K562 (cell line): ENCODE data around the gene SYT7. TPM values are rescaled to one million over a fixed set of nuclear protein-coding genes. Genes with fewer than 3 reads are reported as not detected.

Experiments used
- BDP1 ChIP-seq: IDR thresholded peaks from 3 replicates; pipeline ENCODE4 v1.6.1; 2011; ENCODE audit not compliant: insufficient read length, insufficient read depth
- CBFA2T3 ChIP-seq: fragments of 450-650 bp; IDR thresholded peaks from 2 replicates; pipeline ENCODE4 v1.6.1; 2017
- ELK1 ChIP-seq: sonication (generic); formaldehyde crosslinking; IDR thresholded peaks from 2 replicates; pipeline ENCODE4 v1.8.1; 2022; ENCODE audit warnings: missing genetic modification reagents
- ETS2 ChIP-seq: IDR thresholded peaks from 2 replicates; pipeline ENCODE4 v1.6.1; 2016; ENCODE audit warnings: borderline replicate concordance, missing genetic modification characterization, mild to moderate bottlenecking, moderate library complexity, missing compliant biosample characterization; ENCODE audit not compliant: poor library complexity, severe bottlenecking
- FUS ChIP-seq: fragments of 200-400 bp; formaldehyde crosslinking; optimal IDR thresholded peaks from 2 replicates; pipeline ENCODE3; 2017; ENCODE audit warnings: low read depth, low read length
- HDAC2 ChIP-seq: fragments of 450-650 bp; IDR thresholded peaks from 2 replicates; pipeline ENCODE4 v1.6.1; 2016; ENCODE audit warnings: mild to moderate bottlenecking
- HDAC6 ChIP-seq: IDR thresholded peaks from 2 replicates; pipeline ENCODE4 v1.6.1; 2012; ENCODE audit warnings: low read depth, mild to moderate bottlenecking, control low read depth, inconsistent platforms, low read length, moderate library complexity
- HNRNPH1 ChIP-seq: fragments of 200-400 bp; formaldehyde crosslinking; optimal IDR thresholded peaks from 2 replicates; pipeline ENCODE3; 2017; ENCODE audit warnings: low read depth, mild to moderate bottlenecking, low read length, moderate library complexity
- IFI16 ChIP-seq: fragments of 250-450 bp; sonication (Bioruptor Pico); IDR thresholded peaks from 2 replicates; pipeline ENCODE4 v2.1.2; 2022; ENCODE audit warnings: mild to moderate bottlenecking, inconsistent platforms
- ILK ChIP-seq: fragments of 450-650 bp; IDR thresholded peaks from 2 replicates; pipeline ENCODE4 v1.6.1; 2016; ENCODE audit warnings: missing genetic modification characterization, low read depth, mild to moderate bottlenecking, missing compliant biosample characterization, moderate library complexity, borderline replicate concordance
- JUNB ChIP-seq: fragments of 450-650 bp; formaldehyde crosslinking; conservative IDR thresholded peaks from 2 replicates; pipeline ENCODE4 v1.4.0; 2020; ENCODE audit warnings: mild to moderate bottlenecking
- NBN ChIP-seq: fragments of 450-650 bp; IDR thresholded peaks from 2 replicates; pipeline ENCODE4 v1.6.1; 2016; ENCODE audit warnings: low read depth, mild to moderate bottlenecking
- NELFE ChIP-seq: IDR thresholded peaks from 2 replicates; pipeline ENCODE4 v1.6.1; 2011; ENCODE audit warnings: mild to moderate bottlenecking; ENCODE audit not compliant: insufficient read depth, insufficient read length
- POLR3A ChIP-seq: IDR thresholded peaks from 2 replicates; pipeline ENCODE4 v1.6.1; 2011; ENCODE audit warnings: borderline replicate concordance, mild to moderate bottlenecking, moderate library complexity; ENCODE audit not compliant: insufficient read length, insufficient read depth; ENCODE audit errors: extremely low read depth
- PRPF4 ChIP-seq: fragments of 200-400 bp; formaldehyde crosslinking; IDR thresholded peaks from one replicate; pipeline ENCODE4 v1.6.1; 2017; ENCODE audit warnings: low read length, low read depth, mild to moderate bottlenecking; ENCODE audit not compliant: insufficient read depth, poor library complexity, severe bottlenecking
- SNIP1 ChIP-seq: fragments of 450-650 bp; IDR thresholded peaks from 2 replicates; pipeline ENCODE4 v1.7.1; 2017; ENCODE audit warnings: low read depth, mild to moderate bottlenecking
- STAT5B ChIP-seq: fragments of 250-450 bp; sonication (Bioruptor Pico); IDR thresholded peaks from 2 replicates; pipeline ENCODE4 v1.8.0; 2021; ENCODE audit warnings: mild to moderate bottlenecking, inconsistent platforms
- TBP ChIP-seq: optimal IDR thresholded peaks from 2 replicates; pipeline ENCODE3; 2011; ENCODE audit warnings: low read depth, low read length, improper control_type of control experiment
- ZBTB49 ChIP-seq: sonication (generic); formaldehyde crosslinking; IDR thresholded peaks from 2 replicates; pipeline ENCODE4 v1.8.0; 2022; ENCODE audit warnings: missing genetic modification reagents, mild to moderate bottlenecking, borderline replicate concordance
- ZNF124 ChIP-seq: sonication (generic); formaldehyde crosslinking; IDR thresholded peaks from 2 replicates; pipeline ENCODE4 v1.8.1; 2022; ENCODE audit warnings: missing genetic modification reagents
- ZNF347 ChIP-seq: fragments of 450-650 bp; formaldehyde crosslinking; IDR thresholded peaks from 2 replicates; pipeline ENCODE4 v1.4.0; 2020; ENCODE audit warnings: low read depth, mild to moderate bottlenecking, moderate library complexity
- ZNF507 ChIP-seq: conservative IDR thresholded peaks from 2 replicates; pipeline ENCODE4 v1.6.1; 2017; ENCODE audit warnings: missing genetic modification characterization, missing compliant biosample characterization
- ZNF551 ChIP-seq: fragments of 250-450 bp; sonication (Bioruptor Pico); IDR thresholded peaks from 2 replicates; pipeline ENCODE4 v1.5.0; 2021; ENCODE audit warnings: mild to moderate bottlenecking, moderate library complexity
- ZNF668 ChIP-seq: fragments of 250-450 bp; sonication (Bioruptor Pico); IDR thresholded peaks from 2 replicates; pipeline ENCODE4 v1.8.0; 2022; ENCODE audit warnings: mild to moderate bottlenecking, inconsistent platforms
- polyA plus RNA-seq, 8 experiments: library from polyadenylated mRNA; depleted of rRNA in 4 of 8; stranded (reverse) in 5 of 8; unstranded in 3 of 8; fragments of >200 nt; fragmentation: Nextera tagmentation in 2 of 8; fragmentation: Illumina TruSeq in 1 of 8; extraction: Ambion mirVana in 2 of 8; extraction: Trizol in 1 of 8; gene quantifications; 2 replicates each; pipeline versions ENCODE4 v1.2.1 to v1.2.3, GENCODE V29; 2011 to 2014; ENCODE audit warnings: inconsistent platforms in 1 of 8, missing spikeins in 1 of 8
- total RNA-seq, 7 experiments: library from RNA; depleted of rRNA in 6 of 7; stranded (reverse); fragments of >200 nt in 6 of 7; fragmentation: Illumina TruSeq in 2 of 7; extraction: Trizol in 2 of 7; gene quantifications; 2 replicates each; pipeline versions ENCODE4 v1.2.1 to v1.2.3, GENCODE V29; 2011 to 2021; ENCODE audit warnings: low replicate concordance in 1 of 7
- TF ChIP-seq, protein P1 (sequence below): conservative IDR thresholded peaks from 2 replicates; pipeline ENCODE4 v1.6.1; 2011; ENCODE audit warnings: low read depth, mild to moderate bottlenecking, low read length; ENCODE audit not compliant: control insufficient read depth

SYT7 gene
- total and polyA plus RNA-seq, 9 of the 15 experiments (the other 6 are each of a cell fraction or from before 2014, with no cell fraction given) = 0.01 to 0.51 (median 0.16) TPM; not detected in 1

DNA sequence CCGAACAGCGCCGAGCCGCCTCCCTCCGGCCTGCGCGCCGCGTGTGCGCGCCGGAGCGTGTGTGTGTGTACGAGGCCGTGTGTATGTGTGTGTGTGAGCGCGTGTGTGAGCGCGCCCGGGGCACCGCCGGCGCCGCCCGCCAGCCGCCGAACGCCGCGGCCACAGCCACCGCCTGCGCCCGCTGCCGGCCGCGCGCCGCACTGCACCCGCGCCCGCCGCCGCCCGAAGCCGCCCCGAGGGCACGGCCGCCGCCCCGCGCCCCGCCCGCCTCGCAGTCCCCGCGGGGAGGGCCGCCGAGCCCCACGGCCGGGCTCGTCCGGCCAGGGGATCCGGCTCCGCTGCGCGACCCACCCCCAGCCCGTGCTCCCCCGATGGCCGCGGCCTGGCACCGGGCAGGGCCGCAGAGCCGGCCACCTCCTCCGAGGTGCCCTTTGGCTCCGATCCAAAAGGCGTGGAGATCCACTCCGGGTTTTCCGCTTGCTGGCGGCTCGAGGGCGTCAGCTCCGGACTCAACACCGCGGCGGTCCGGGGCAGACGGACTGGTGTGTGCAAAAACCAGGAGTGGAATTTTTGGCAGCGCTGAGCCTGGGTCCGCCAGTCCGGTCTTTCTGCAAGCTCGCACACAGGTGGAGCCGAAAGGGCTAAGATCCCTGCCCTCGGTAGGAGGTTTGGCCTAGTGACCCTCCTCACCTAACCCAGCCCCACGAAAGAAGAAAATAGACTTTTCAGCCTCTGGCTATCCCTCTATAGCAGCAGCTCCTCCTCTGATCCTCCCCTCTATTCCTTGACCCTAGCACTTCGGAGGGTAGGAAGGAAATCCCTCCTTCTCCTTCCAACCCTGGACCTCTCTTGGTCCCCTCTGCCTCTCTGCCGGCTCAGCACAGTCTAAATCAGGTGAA, at the start of gene SYT7 (continued):
- TF ChIP-seq, protein P1, sequence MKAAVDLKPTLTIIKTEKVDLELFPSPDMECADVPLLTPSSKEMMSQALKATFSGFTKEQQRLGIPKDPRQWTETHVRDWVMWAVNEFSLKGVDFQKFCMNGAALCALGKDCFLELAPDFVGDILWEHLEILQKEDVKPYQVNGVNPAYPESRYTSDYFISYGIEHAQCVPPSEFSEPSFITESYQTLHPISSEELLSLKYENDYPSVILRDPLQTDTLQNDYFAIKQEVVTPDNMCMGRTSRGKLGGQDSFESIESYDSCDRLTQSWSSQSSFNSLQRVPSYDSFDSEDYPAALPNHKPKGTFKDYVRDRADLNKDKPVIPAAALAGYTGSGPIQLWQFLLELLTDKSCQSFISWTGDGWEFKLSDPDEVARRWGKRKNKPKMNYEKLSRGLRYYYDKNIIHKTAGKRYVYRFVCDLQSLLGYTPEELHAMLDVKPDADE = no peak
- TF ChIP-seq ZNF668 (CRISPR knock-in tag) = no peak
- TF ChIP-seq PRPF4 = no peak
- no peak for TF ChIP-seq ETS2 (tag)
- no peak for TF ChIP-seq ELK1
- no peak for TF ChIP-seq ZNF124
- TF ChIP-seq JUNB = no peak
- TF ChIP-seq HNRNPH1 = no peak
- no peak for TF ChIP-seq ILK (tag)
- TF ChIP-seq ZNF551 (CRISPR knock-in tag) = no peak
- no peak for TF ChIP-seq STAT5B
- no peak for TF ChIP-seq NELFE
- TF ChIP-seq FUS = no peak
- TF ChIP-seq POLR3A = no peak
- peak; percentile 58 for TF ChIP-seq TBP
- TF ChIP-seq SNIP1 = no peak
- no peak for TF ChIP-seq IFI16
- TF ChIP-seq ZBTB49 (CRISPR knock-in tag) = no peak
- no peak for TF ChIP-seq NBN
- no peak for TF ChIP-seq CBFA2T3
- no peak for TF ChIP-seq HDAC2
- no peak for TF ChIP-seq BDP1
- TF ChIP-seq ZNF507 (tag) = no peak
- TF ChIP-seq ZNF347 (CRISPR knock-in tag) = no peak
- no peak for TF ChIP-seq HDAC6
